GM15510 (cell line): ENCODE results near the gene TBC1D1.

Experiments used
- POLR2A ChIP-seq: IDR thresholded peaks from 3 replicates; pipeline ENCODE4 v1.6.1; 2011; ENCODE audit warnings: borderline replicate concordance; ENCODE audit not compliant: insufficient read length; ENCODE audit errors: extremely low read depth

The TBC1D1 gene

DNA sequence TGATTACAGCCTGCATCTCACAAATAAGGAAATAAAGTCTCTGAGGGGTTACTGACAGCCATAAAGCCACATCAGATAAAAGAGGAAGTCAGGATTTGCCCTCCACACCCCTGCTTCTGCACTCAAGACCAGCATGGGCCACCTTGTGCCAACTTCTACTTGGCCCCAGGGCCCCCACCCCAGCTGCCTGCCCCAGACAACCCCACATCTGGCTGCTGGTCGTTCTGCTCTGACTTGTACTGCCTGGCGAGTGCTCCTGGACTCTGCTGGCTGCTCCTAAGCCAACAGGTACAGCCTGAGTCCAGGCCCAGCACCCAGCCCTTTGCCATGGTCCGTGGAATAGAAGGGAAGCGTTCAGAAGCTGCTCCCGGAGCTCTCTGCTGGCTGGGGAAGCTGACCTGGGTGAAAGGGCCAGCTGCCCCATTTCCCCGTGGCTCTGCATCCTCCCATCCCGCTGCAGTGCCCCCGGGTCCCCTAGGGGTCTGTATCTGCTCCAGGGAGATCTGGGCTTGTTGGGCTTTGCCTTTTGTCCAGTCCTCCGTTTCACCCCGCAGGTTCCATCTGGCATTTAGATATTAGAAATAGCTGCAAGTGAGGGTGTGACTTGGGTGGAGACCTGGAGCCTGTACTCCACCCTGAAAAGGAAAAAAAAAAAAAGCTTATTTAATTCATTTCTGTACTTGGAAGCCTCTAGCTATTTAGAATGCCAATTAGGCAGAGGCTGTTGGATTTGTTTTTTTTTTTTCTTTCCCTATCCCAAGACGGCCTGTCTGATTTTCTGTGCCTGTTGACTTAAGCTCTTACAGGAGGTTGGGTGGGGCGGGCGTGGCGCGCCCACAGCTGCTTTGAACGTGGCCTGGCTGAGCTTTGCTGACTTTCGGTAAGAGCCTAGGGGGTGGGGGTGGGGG lies 264.1 kb downstream of the TBC1D1 start:
- no peak for TF ChIP-seq POLR2A

DNA sequence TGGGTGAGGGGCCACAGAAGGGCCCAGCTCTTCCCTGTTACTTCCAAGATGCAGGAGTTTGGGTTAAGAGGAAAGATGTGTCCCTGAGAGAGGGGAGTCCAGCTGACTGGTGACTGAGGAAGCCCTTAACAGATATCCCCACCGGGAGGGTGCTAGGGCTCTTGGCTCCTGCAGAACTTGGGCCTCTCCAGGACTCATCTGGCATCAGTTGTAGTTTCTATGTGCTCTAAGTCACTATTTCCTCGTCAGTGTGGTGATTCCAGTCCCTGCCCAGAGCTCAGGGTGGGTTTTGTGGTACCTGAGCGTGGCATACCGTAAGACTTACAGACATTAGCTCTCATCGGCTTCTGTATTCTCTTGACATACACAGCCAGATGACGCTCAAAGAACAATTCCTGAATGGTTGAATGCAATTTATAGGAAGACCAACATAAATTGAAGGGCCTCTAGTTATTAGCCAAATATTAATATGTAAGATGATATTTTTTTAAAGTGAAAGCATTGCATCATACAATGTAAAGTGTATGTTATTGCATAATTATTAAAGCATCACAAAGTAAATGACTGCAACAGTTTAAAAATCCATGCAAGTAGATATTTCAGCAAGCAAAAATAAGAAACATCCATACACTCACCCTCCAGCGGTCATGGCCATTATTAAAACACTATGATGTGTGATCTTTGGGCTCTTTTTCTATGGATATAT lies 264.9 kb downstream of the TBC1D1 start:
- TF ChIP-seq POLR2A: no peak

DNA sequence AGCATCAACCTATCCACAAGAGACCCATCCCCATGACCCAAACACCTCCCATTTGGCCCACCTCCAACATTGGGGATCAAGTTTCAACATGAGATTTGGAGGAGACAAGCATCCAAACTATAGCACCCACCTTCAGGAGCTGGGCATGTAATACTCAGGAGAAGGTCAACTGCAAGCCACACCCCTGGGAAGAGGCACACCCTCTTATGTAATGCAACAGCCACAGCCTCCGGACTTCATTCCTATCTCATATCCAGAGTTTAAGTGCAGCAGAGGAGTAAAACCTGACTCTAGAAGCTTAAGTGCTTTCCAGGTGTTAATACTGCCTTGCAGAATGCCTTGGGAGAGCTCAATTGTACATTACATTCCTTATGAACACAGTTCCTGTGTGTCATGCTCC lies 266.7 kb downstream of the TBC1D1 start:
- TF ChIP-seq POLR2A: no peak

DNA sequence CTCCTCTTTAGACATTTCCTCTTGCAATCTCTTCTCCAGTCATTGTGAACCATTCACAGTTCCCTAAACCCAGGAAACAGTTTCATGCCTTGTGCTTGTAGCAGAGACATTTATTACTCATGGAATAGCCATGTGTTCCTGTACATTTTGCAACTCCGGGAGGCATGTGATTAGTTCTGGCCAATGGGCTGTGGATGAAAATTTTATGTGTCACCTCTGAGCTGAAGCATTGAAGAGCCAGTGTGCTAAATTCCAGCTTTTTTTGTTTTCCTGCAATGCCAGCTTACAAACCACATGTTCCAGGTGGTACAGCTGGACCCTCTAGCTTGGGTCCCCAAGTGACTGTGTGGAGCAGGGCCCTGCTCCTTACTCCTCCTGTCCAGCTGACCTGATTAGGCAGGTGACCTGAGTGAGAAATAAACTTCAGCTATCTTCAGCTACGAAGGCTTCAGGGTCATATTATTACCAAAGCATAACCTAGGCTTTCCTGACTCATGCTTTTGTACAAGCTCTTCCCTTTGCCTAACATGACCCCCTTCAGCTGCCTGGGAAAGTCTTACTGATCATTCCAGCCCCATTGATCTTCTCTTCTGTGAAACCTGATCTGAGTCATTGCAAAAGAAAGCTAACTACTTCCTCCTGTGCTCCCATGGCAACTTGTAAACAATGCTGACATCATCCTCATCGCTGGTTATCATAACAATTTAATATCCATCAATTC lies 269.8 kb downstream of the TBC1D1 start:
- TF ChIP-seq POLR2A: no peak

DNA sequence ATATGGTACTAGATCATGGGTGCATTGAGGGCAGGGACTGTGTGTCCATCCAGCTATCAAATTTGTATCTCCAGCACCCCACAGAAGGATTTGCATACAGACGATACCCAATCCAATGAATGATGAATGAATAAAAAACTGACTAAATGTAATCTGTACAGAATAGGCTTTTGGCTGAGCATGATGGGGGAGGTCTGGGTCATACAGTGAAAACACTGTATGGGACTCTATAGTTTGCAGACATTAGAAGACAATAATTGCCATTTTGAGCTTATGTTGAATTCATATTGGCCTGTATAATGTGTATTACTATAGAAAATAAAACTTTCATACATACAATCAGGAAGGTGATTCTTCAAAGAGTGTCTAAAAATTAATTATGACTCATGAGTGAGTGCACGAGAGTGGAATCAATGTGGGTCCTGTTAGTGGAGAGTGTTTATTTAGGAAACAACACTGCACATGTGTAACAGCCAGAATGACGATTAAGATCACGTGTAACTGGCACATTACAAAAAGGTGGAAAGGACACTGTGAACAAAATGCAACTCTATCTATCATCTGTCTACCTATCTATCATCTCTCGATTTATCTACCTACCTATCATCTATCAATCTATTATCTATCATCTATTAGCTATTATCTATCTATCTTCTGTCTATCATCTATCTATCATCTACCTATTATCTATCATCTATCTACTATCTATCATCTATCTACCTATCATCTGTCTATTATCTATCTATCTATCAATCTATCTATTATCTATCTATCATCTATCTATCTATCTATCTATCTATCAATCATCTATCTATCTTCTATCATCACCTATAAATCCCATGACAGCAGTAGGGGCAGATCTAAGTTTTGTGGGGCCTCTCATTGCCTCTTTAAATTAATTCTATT lies 270.6 kb downstream of the TBC1D1 start:
- TF ChIP-seq POLR2A: no peak

DNA sequence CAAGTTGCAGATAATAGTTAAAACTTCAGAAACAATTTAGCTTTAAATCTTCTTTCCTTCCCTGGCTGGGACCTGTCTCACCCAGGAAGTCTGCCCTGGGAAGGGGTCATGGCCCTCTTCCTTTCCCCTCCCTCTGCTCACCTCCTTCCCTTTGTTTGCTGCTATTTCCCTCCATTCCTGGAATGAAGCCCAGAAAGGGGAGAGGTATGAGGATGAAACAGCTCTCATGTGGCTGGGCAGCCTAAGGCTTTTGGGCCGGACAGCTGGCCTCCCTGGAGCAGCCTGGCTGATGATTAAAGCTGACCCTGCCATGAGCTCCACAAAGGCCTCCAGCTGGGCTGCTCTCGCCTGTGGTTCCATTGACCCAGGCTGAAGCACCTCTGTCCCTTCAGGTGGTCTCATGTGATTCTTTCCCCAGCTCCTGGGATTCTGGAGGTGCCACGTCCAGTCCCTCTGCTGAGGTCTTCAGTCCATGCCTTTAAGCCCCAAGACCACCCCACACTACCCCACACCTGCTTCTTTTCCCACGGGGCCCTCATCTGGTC lies 271.4 kb downstream of the TBC1D1 start:
- no peak for TF ChIP-seq POLR2A

DNA sequence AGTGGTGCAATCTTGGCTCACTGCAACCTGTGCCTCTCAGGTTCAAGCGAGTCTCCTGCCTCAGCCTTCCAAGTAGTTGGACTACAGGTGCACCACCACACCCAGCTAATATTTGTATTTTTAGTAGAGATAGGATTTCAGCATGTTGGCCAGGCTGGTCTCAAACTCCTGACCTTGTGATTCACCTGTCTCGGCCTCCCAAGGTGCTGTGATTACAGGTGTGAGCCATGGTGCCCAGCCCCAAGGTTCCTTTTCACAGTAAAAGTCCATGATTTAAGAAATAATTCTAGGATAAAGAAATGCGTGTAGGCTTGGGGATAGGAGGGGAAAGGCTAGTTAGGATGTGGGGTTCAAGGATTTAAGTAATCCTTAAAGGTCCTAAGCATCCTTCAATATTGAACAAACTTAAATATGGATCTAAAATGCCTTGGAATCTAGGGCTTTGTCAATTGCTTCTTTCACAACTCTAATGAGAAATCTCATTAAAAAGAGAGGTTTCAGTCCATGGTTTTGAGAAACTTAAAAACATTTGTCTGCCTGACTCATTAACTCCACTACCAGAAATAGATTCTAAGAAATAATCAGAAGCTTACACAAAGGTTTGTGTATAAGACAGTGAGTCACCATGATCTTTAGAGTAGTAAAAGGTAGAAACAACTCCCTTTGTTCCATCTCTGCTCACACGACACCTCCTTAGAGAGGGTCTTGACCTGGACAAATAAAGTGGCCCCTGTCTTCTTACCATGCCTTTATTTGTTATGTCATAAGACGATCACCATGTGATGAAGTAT lies 272.5 kb downstream of the TBC1D1 start:
- no peak for TF ChIP-seq POLR2A

DNA sequence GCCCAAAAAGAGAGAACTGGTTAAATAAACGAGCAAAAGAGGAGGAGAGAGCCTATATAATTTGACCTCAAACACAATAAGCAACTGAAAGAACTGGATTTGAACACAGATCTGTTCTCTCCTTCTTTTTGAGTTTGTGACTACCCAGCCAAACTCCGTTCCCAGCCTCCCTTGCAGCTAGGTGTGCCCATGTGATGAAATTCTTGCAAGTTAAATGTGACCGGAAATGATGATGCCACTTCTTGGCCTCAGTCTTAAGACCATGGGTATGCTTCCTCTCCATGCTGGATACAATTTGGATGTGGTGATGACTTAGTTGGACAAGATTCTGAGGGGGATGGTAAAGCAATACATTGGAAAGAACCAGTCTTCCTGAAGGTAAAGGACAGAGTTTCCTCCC lies 273.5 kb downstream of the TBC1D1 start:
- no peak for TF ChIP-seq POLR2A

DNA sequence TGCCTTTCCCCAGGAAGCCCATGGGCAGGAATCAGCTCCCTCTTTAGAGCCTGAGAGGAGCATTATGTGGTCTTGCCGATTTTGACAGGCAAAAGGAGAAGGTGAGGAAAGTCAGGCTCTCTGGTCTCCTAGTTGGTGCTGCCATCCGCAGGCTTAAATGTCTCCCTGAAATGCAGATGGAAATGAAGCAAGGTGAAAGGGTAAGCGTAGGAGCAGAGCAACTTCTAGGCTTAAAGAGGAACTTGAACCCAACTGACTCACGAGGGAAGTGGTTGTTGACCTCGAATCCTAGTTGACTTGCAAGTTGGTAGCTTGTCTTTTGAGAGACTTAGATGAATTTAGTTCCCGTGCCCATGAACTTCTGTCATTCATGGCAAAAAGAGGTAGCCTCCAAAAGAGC lies 275.2 kb downstream of the TBC1D1 start:
- no peak for TF ChIP-seq POLR2A

DNA sequence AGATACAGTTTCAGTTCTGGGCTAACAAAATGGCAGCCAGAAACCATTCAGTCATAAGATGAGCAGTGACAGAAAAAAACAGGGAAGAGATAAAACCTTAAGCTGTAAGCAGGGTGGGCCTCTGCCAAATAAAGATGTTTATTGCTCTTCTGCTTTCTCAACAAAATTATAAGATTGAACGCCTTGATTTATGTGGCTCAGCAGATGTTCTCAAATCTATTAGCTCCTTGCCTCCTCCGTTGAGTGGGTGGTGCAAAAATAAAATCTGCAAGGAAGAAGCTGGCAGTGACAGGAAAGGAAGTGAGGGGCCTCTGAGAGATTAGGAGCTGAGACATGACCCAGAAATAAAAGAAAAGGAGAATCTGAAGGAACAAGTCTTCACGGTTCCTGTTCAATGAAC lies 275.9 kb downstream of the TBC1D1 start:
- TF ChIP-seq POLR2A: no peak

DNA sequence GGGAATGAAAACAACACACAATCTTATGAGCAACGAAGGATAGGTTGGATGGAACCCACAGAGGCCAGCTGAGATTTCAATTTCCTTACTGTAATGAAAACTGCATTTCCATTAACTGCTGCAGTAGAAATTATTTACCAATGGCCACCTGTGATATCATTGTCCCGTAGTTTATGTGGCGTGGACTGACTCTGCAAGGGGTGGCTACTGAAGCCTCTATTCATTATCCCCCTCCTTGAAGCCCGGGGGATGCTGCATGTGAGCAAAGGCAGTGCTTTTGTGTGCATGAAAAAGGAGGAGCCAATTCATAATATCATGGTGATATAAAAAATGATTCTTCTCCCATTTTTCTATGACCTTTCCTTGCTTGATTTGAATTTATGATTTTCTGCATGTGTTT lies 277.1 kb downstream of the TBC1D1 start:
- no peak for TF ChIP-seq POLR2A

DNA sequence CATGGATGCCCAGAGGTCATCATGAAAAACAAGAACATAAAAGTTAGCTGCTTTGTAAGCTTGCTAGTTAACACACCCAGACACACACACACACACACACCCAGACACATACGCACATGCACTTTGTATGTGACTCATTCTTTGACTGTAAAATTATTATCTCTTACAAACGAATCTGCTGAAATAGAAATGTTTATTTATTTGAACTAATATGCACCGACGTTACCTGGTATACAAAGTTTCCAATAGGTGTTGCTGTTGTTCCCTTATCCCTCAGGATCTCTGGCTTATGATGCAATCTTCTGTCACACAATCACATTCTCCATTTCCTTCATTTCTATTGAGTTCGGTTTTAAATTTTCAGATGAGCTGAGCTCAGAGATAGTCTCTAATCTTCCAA lies 278.6 kb downstream of the TBC1D1 start:
- TF ChIP-seq POLR2A: no peak
